ENCODE data around the gene MYH15.

The MYH15 gene

GRCh38 chr3:108494906-108495531 is 15.4 kb downstream of the MYH15 start:
- Histone ChIP-seq H3K36me3 (ENCODE audit: control insufficient read depth in 1 of 2, insufficient read depth in 2 of 2, low read length in 2 of 2) (no peaks in the 10 kb centered on the region), H3K4me3 (ENCODE audit: low read depth in 1 of 2, low read length in 2 of 2) (no peak overlapping the region), H3K27ac (ENCODE audit: low read depth, low read length) (no peak overlapping the region), H3K4me1 (ENCODE audit: control insufficient read depth in 1 of 2, insufficient read depth in 2 of 2, low read length in 2 of 2) (no peaks in the 10 kb centered on the region), H3K9me3 (ENCODE audit: control insufficient read depth in 1 of 2, low read length in 2 of 2) (no peaks in the 10 kb centered on the region), H3K27me3 (ENCODE audit: control insufficient read depth in 1 of 2, insufficient read depth in 2 of 2, low read length in 2 of 2) (no peaks in the 10 kb centered on the region), H3K9ac (ENCODE audit: low read depth in 1 of 2, low read length in 2 of 2) (no peak overlapping the region)

DNA sequence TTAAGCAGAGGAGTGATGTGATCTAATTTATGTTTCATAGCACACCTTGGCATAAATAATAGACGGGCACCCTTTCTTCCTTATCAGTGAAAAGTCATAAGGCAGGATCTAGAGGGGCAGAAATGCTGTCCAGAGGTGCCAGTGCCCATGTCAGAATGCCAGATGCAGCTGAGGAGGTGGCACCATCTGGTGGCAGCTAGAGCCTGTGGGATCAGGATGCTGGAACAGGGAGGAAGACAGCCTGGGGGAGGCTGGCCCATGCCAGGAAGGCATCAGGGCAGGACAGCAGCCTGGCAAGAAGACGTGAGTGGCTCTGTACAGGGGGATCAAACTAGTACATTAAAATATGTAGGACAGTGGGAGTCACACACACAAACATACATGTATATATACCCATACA is 16.5 kb downstream of the MYH15 start:
- no peak overlapping the region for H3K9ac ChIP-seq (ENCODE audit: low read depth in 1 of 2, low read length in 2 of 2)
- H3K27ac ChIP-seq (ENCODE audit: low read depth, low read length): no peak overlapping the region
- H3K36me3 ChIP-seq (ENCODE audit: control insufficient read depth in 1 of 2, insufficient read depth in 2 of 2, low read length in 2 of 2): no peaks in the 10 kb centered on the region
- no peak overlapping the region for H3K4me3 ChIP-seq (ENCODE audit: low read depth in 1 of 2, low read length in 2 of 2)
- H3K9me3 ChIP-seq (ENCODE audit: control insufficient read depth in 1 of 2, low read length in 2 of 2): no peaks in the 10 kb centered on the region
- H3K4me1 ChIP-seq (ENCODE audit: control insufficient read depth in 1 of 2, insufficient read depth in 2 of 2, low read length in 2 of 2): no peaks in the 10 kb centered on the region
- H3K27me3 ChIP-seq (ENCODE audit: control insufficient read depth in 1 of 2, insufficient read depth in 2 of 2, low read length in 2 of 2): no peaks in the 10 kb centered on the region

DNA sequence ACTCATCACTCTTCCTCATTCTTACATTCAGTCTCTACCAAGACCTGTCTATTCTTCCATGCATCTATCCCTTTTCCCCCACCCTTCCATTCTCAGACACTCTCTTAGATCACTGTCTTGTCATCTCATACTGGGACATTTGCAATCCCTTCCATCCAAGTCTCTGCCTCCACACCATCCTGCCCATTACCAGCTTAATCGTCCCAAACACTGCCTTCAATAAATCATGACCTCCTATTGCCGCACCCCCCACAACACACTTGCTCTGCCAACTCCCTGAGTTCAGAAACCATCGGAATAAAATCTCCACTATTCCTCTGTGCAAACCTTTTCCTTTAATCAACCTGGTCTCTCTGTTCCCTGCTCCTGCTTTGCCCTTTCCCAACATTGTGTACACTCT is 18.9 kb downstream of the MYH15 start:
- Histone ChIP-seq H3K4me3 (ENCODE audit: low read depth in 1 of 2, low read length in 2 of 2) (no peak overlapping the region), H3K27ac (ENCODE audit: low read depth, low read length) (no peak overlapping the region), H3K36me3 (ENCODE audit: control insufficient read depth in 1 of 2, insufficient read depth in 2 of 2, low read length in 2 of 2) (no peaks in the 10 kb centered on the region), H3K9me3 (ENCODE audit: control insufficient read depth in 1 of 2, low read length in 2 of 2) (no peaks in the 10 kb centered on the region), H3K27me3 (ENCODE audit: control insufficient read depth in 1 of 2, insufficient read depth in 2 of 2, low read length in 2 of 2) (no peaks in the 10 kb centered on the region), H3K9ac (ENCODE audit: low read depth in 1 of 2, low read length in 2 of 2) (no peak overlapping the region), H3K4me1 (ENCODE audit: control insufficient read depth in 1 of 2, insufficient read depth in 2 of 2, low read length in 2 of 2) (no peaks in the 10 kb centered on the region)

DNA sequence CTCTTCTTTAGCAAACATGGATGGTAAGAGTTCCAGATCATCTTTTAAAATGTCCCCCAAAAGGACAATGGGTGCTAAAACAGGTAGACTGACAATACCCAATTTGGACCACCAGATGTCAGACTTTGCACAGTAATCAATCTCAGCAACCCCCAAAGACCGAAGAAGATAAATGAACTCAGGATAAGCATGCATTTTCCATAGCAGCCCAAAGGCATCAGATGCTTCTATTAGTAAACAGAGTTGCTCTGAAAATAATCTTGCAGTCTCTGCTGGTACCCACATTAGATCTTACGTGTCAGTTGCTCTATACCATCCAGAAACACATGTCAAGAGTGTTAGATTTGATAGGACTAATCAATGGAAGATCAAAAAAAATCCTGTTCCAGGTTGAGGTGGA is 20.6 kb downstream of the MYH15 start:
- no peaks in the 10 kb centered on the region for H3K9me3 ChIP-seq (ENCODE audit: control insufficient read depth in 1 of 2, low read length in 2 of 2)
- no peaks in the 10 kb centered on the region for H3K27me3 ChIP-seq (ENCODE audit: control insufficient read depth in 1 of 2, insufficient read depth in 2 of 2, low read length in 2 of 2)
- no peaks in the 10 kb centered on the region for H3K36me3 ChIP-seq (ENCODE audit: control insufficient read depth in 1 of 2, insufficient read depth in 2 of 2, low read length in 2 of 2)
- H3K27ac ChIP-seq (ENCODE audit: low read depth, low read length): no peak overlapping the region
- no peak overlapping the region for H3K9ac ChIP-seq (ENCODE audit: low read depth in 1 of 2, low read length in 2 of 2)
- H3K4me1 ChIP-seq (ENCODE audit: control insufficient read depth in 1 of 2, insufficient read depth in 2 of 2, low read length in 2 of 2): no peaks in the 10 kb centered on the region
- H3K4me3 ChIP-seq (ENCODE audit: low read depth in 1 of 2, low read length in 2 of 2): no peak overlapping the region

- no peaks in the 10 kb centered on the region for H3K36me3 ChIP-seq (ENCODE audit: control insufficient read depth in 1 of 2, insufficient read depth in 2 of 2, low read length in 2 of 2)
- no peaks in the 10 kb centered on the region for H3K27me3 ChIP-seq (ENCODE audit: control insufficient read depth in 1 of 2, insufficient read depth in 2 of 2, low read length in 2 of 2)
- H3K4me1 ChIP-seq (ENCODE audit: control insufficient read depth in 1 of 2, insufficient read depth in 2 of 2, low read length in 2 of 2): no peaks in the 10 kb centered on the region
- no peak overlapping the region for H3K4me3 ChIP-seq (ENCODE audit: low read depth in 1 of 2, low read length in 2 of 2)
- no peak overlapping the region for H3K27ac ChIP-seq (ENCODE audit: low read depth, low read length)
- no peaks in the 10 kb centered on the region for H3K9me3 ChIP-seq (ENCODE audit: control insufficient read depth in 1 of 2, low read length in 2 of 2)
- H3K9ac ChIP-seq (ENCODE audit: low read depth in 1 of 2, low read length in 2 of 2): no peak overlapping the region
These were observed 21.8 kb downstream of the MYH15 start for GRCh38 chr3:108488631-108489030.

DNA sequence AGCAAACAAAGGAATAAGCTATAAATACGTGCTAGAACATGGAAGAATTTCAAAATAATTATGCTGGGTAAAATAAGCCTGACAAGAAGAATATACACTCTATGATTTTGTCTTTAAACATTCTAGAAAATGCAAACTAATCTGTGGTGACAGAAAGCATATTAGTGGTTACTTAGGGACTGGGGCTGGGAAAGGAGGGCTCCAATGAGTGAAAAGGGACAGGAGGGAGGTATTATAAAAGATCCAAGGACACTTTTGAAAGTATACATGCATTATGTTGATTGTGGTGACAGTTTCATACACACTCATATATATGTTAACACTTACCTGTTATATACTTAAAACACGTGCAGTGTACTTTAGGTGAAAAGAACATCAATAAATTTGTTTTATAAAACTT is 23.0 kb downstream of the MYH15 start:
- H3K4me1 ChIP-seq (ENCODE audit: control insufficient read depth in 1 of 2, insufficient read depth in 2 of 2, low read length in 2 of 2): no peaks in the 10 kb centered on the region
- no peak overlapping the region for H3K27ac ChIP-seq (ENCODE audit: low read depth, low read length)
- no peaks in the 10 kb centered on the region for H3K9me3 ChIP-seq (ENCODE audit: control insufficient read depth in 1 of 2, low read length in 2 of 2)
- H3K36me3 ChIP-seq (ENCODE audit: control insufficient read depth in 1 of 2, insufficient read depth in 2 of 2, low read length in 2 of 2): no peaks in the 10 kb centered on the region
- H3K4me3 ChIP-seq (ENCODE audit: low read depth in 1 of 2, low read length in 2 of 2): no peak overlapping the region
- no peak overlapping the region for H3K9ac ChIP-seq (ENCODE audit: low read depth in 1 of 2, low read length in 2 of 2)
- H3K27me3 ChIP-seq (ENCODE audit: control insufficient read depth in 1 of 2, insufficient read depth in 2 of 2, low read length in 2 of 2): no peaks in the 10 kb centered on the region

DNA sequence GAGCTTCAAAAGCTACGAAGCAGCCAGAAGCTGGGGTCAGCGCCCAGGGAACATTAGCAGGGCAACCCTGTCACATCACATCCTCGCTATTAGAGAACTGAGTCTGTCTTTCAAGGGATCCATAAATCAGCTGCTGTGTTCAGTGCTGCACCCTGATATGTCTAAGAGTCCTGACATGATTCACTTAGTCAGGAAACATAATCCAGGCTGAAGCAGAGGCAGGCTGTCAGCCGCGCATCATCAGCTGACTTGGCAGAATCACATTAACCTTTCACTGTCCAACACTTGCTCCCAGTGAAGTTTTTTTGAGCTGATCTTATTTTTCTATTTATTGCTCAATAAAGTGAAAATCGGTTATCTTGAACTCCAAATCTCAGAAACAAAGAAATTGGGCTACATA is 23.5 kb downstream of the MYH15 start:
- H3K9me3 ChIP-seq (ENCODE audit: control insufficient read depth in 1 of 2, low read length in 2 of 2): no peaks in the 10 kb centered on the region
- H3K36me3 ChIP-seq (ENCODE audit: control insufficient read depth in 1 of 2, insufficient read depth in 2 of 2, low read length in 2 of 2): no peaks in the 10 kb centered on the region
- H3K27me3 ChIP-seq (ENCODE audit: control insufficient read depth in 1 of 2, insufficient read depth in 2 of 2, low read length in 2 of 2): no peaks in the 10 kb centered on the region
- H3K4me1 ChIP-seq (ENCODE audit: control insufficient read depth in 1 of 2, insufficient read depth in 2 of 2, low read length in 2 of 2): no peaks in the 10 kb centered on the region
- no peak overlapping the region for H3K4me3 ChIP-seq (ENCODE audit: low read depth in 1 of 2, low read length in 2 of 2)
- H3K9ac ChIP-seq (ENCODE audit: low read depth in 1 of 2, low read length in 2 of 2): no peak overlapping the region
- no peak overlapping the region for H3K27ac ChIP-seq (ENCODE audit: low read depth, low read length)

GRCh38 chr3:108486338-108486737 is 24.1 kb downstream of the MYH15 start:
- Histone ChIP-seq H3K27ac (ENCODE audit: low read depth, low read length) (no peak overlapping the region), H3K4me1 (ENCODE audit: control insufficient read depth in 1 of 2, insufficient read depth in 2 of 2, low read length in 2 of 2) (no peaks in the 10 kb centered on the region), H3K9me3 (ENCODE audit: control insufficient read depth in 1 of 2, low read length in 2 of 2) (no peaks in the 10 kb centered on the region), H3K27me3 (ENCODE audit: control insufficient read depth in 1 of 2, insufficient read depth in 2 of 2, low read length in 2 of 2) (no peaks in the 10 kb centered on the region), H3K9ac (ENCODE audit: low read depth in 1 of 2, low read length in 2 of 2) (no peak overlapping the region), H3K36me3 (ENCODE audit: control insufficient read depth in 1 of 2, insufficient read depth in 2 of 2, low read length in 2 of 2) (no peaks in the 10 kb centered on the region), H3K4me3 (ENCODE audit: low read depth in 1 of 2, low read length in 2 of 2) (no peak overlapping the region)

- no peaks in the 10 kb centered on the region for H3K27me3 ChIP-seq (ENCODE audit: control insufficient read depth in 1 of 2, insufficient read depth in 2 of 2, low read length in 2 of 2)
- no peaks in the 10 kb centered on the region for H3K9me3 ChIP-seq (ENCODE audit: control insufficient read depth in 1 of 2, low read length in 2 of 2)
- no peak overlapping the region for H3K27ac ChIP-seq (ENCODE audit: low read depth, low read length)
- H3K4me1 ChIP-seq (ENCODE audit: control insufficient read depth in 1 of 2, insufficient read depth in 2 of 2, low read length in 2 of 2): no peaks in the 10 kb centered on the region
- no peak overlapping the region for H3K9ac ChIP-seq (ENCODE audit: low read depth in 1 of 2, low read length in 2 of 2)
- no peak overlapping the region for H3K4me3 ChIP-seq (ENCODE audit: low read depth in 1 of 2, low read length in 2 of 2)
- H3K36me3 ChIP-seq (ENCODE audit: control insufficient read depth in 1 of 2, insufficient read depth in 2 of 2, low read length in 2 of 2): no peaks in the 10 kb centered on the region
These were observed 25.2 kb downstream of the MYH15 start for GRCh38 chr3:108485146-108485545.

- Histone ChIP-seq H3K9ac (ENCODE audit: low read depth in 1 of 2, low read length in 2 of 2) (no peak overlapping the region), H3K9me3 (ENCODE audit: control insufficient read depth in 1 of 2, low read length in 2 of 2) (no peaks in the 10 kb centered on the region), H3K4me1 (ENCODE audit: control insufficient read depth in 1 of 2, insufficient read depth in 2 of 2, low read length in 2 of 2) (no peaks in the 10 kb centered on the region), H3K4me3 (ENCODE audit: low read depth in 1 of 2, low read length in 2 of 2) (no peak overlapping the region), H3K27me3 (ENCODE audit: control insufficient read depth in 1 of 2, insufficient read depth in 2 of 2, low read length in 2 of 2) (no peaks in the 10 kb centered on the region), H3K36me3 (ENCODE audit: control insufficient read depth in 1 of 2, insufficient read depth in 2 of 2, low read length in 2 of 2) (no peaks in the 10 kb centered on the region), H3K27ac (ENCODE audit: low read depth, low read length) (no peak overlapping the region)
These were observed 31.2 kb downstream of the MYH15 start for GRCh38 chr3:108479224-108479623.

Measured in duodenal mucosa (tissue), 2 donors.